Neural cell (in vitro differentiated cells): ENCODE measurements around the gene MPP3. TPM values are rescaled to one million over a fixed set of nuclear protein-coding genes. Genes with fewer than 3 reads are reported as not detected.

Source experiments
- H2AFZ ChIP-seq: fragments of 200-600, 300-800 bp; sonication (generic), shearing (Covaris generic); 2 replicates; pipeline ENCODE4 v1.6.0; 2014; ENCODE audit warnings: low read depth, mild to moderate bottlenecking, antibody characterized with exemption, low read length, moderate library complexity
- H3F3A ChIP-seq: fragments of 200-600 bp; shearing (Covaris generic); 2 replicates; pipeline ENCODE4 v1.6.1; 2016; ENCODE audit warnings: mild to moderate bottlenecking, moderate library complexity, mixed read lengths, antibody characterized with exemption, low read length; ENCODE audit not compliant: insufficient read depth, poor library complexity, severe bottlenecking
- H3K27ac ChIP-seq: fragments of 200-600, 300-800 bp; sonication (generic), shearing (Covaris generic); 2 replicates; pipeline ENCODE4 v1.5.1; 2014; ENCODE audit warnings: mild to moderate bottlenecking, low read length, moderate library complexity
- H3K27me3 ChIP-seq: fragments of 300-800, 200-600 bp; sonication (generic), shearing (Covaris generic); 2 replicates; pipeline ENCODE4 v1.6.0; 2014; ENCODE audit warnings: mild to moderate bottlenecking, low read depth, low read length, moderate library complexity; ENCODE audit not compliant: insufficient read depth
- H3K36me3 ChIP-seq: fragments of 300-800, 200-600 bp; sonication (generic), shearing (Covaris generic); 2 replicates; pipeline ENCODE4 v1.5.1; 2014; ENCODE audit warnings: mild to moderate bottlenecking, antibody characterized with exemption, low read length, moderate library complexity; ENCODE audit not compliant: insufficient read depth
- H3K4me2 ChIP-seq: fragments of 300-800, 200-600 bp; sonication (generic), shearing (Covaris generic); 2 replicates; pipeline ENCODE4 v1.6.0; 2014; ENCODE audit warnings: mild to moderate bottlenecking, low read length
- H3K4me3 ChIP-seq: fragments of 300-800, 200-600 bp; sonication (generic), shearing (Covaris generic); 2 replicates; pipeline ENCODE4 v1.5.1; 2014; ENCODE audit warnings: mild to moderate bottlenecking, low read length, moderate library complexity
- H3K79me2 ChIP-seq: fragments of 200-600 bp; shearing (Covaris generic); replicated peaks from 2 replicates; pipeline ENCODE4 v1.6.0; 2014; ENCODE audit warnings: mild to moderate bottlenecking, low read length, moderate library complexity; ENCODE audit not compliant: insufficient read depth
- H3K9ac ChIP-seq: fragments of 300-800, 200-600 bp; sonication (generic), shearing (Covaris generic); 2 replicates; pipeline ENCODE4 v1.6.1; 2016; ENCODE audit warnings: mild to moderate bottlenecking, low read length, mixed read lengths
- H3K9me2 ChIP-seq: fragments of 200-600 bp; shearing (Covaris generic); 2 replicates; pipeline ENCODE4 v1.6.1; 2016; ENCODE audit warnings: mild to moderate bottlenecking, low read length, mixed read lengths; ENCODE audit not compliant: insufficient read depth
- H3K9me3 ChIP-seq: fragments of 200-600, 300-800 bp; sonication (generic), shearing (Covaris generic); 2 replicates; pipeline ENCODE4 v1.6.1; 2016; ENCODE audit warnings: mild to moderate bottlenecking, mixed run types, low read length, moderate library complexity, mixed read lengths
- H4K20me1 ChIP-seq: fragments of 200-600 bp; shearing (Covaris generic); 2 replicates; pipeline ENCODE4 v1.6.1; 2016; ENCODE audit warnings: mild to moderate bottlenecking, mixed run types; ENCODE audit not compliant: insufficient read depth
- EP300 ChIP-seq: fragments of 450-650 bp; conservative IDR thresholded peaks from 2 replicates; pipeline ENCODE4 v1.6.1; 2014; ENCODE audit warnings: antibody characterized with exemption, mild to moderate bottlenecking, moderate library complexity; ENCODE audit not compliant: poor library complexity, severe bottlenecking
- EZH2 ChIP-seq: fragments of 200-600, 300-800 bp; shearing (Covaris generic), sonication (generic); IDR thresholded peaks from 2 replicates; pipeline ENCODE4 v1.6.1; 2014; ENCODE audit warnings: antibody characterized with exemption, low read length, borderline replicate concordance, mild to moderate bottlenecking; ENCODE audit not compliant: insufficient read depth, poor library complexity, severe bottlenecking
- MXI1 ChIP-seq: fragments of 450-650 bp; conservative IDR thresholded peaks from 2 replicates; pipeline ENCODE4 v1.6.1; 2014; ENCODE audit warnings: antibody characterized with exemption, mild to moderate bottlenecking; ENCODE audit not compliant: poor library complexity, severe bottlenecking
- POLR2AphosphoS5 ChIP-seq: IDR thresholded peaks from 2 replicates; pipeline ENCODE4 v1.6.1; 2012
- RAD21 ChIP-seq: fragments of 450-650 bp; conservative IDR thresholded peaks from 2 replicates; pipeline ENCODE4 v1.6.1; 2014; ENCODE audit warnings: antibody characterized with exemption, mild to moderate bottlenecking, moderate library complexity
- SMC3 ChIP-seq: fragments of 450-650 bp; conservative IDR thresholded peaks from 2 replicates; pipeline ENCODE4 v1.6.1; 2014; ENCODE audit warnings: antibody characterized with exemption, mild to moderate bottlenecking, moderate library complexity; ENCODE audit not compliant: poor library complexity
- TAF1 ChIP-seq: IDR thresholded peaks from 2 replicates; pipeline ENCODE4 v1.6.1; 2012; ENCODE audit warnings: low read depth
- polyA plus RNA-seq: library from polyadenylated mRNA; depleted of rRNA; stranded (reverse); fragments of >200 nt; gene quantifications from 2 replicates; pipeline ENCODE4 v1.2.3, GENCODE V29; 2014
- TF ChIP-seq, protein P1 (sequence below): fragments of 450-650 bp; IDR thresholded peaks from 2 replicates; pipeline ENCODE4 v1.5.1; 2014; ENCODE audit warnings: antibody characterized with exemption, mild to moderate bottlenecking, moderate library complexity; ENCODE audit not compliant: poor library complexity, severe bottlenecking
- TF ChIP-seq, protein P2 (sequence below): IDR thresholded peaks from 2 replicates; pipeline ENCODE4 v1.6.1; 2012; ENCODE audit warnings: borderline replicate concordance

Gene MPP3
- polyA plus RNA-seq, 1 donor from 2014 or later: 48.1 TPM

DNA sequence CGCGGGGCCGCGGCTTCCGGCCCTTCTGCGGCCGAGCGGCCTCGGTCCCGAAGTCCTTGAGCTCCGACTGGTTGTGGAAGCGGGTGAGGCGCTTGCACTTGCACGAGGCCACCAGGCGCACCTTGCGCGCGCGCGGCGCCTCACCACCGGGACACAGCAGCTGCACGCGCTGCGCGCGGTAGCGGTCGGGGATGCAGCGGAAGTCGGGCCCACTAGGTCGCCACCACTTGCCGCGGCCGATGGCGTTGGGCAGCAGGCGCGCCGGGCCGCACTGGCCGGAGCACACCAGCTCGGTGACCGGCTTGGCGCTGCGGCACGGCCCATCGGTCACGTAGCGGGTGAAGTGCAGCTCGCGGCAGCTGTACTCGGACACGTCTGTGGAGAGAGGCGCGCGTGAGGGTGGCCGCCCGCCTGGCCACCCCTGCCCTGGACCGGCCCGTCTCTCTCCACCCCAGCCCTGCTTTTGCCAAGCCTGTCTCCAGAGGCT is 77.5 kb downstream of the MPP3 start:
- Histone ChIP-seq H3K27me3 (peaks cover 27% of the 10 kb centered on the region), H3K4me2 (no peak overlapping the region), H3K4me3 (peak overlapping the region; percentile 18)

DNA sequence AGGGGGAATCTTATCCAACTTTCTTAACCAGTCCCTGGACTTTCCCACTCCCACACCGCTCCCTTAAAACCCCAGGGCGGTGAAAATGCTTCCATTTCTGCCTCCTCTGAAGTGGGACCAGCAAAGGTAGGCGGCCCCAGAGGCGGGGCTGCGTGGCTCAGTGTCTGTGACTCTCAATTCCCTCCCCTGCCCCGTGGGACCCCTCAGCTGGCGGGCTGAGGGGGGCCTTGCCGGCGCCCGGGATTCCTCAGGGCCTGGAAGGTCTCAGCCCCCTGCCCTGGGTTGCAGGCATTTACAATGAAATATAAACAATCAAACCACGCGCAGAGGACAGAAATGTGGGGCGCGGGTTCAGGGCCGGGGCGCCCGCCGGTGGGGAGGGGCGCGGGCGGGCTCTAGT is 78.0 kb downstream of the MPP3 start:
- Histone ChIP-seq H3K27me3 (peaks cover 27% of the 10 kb centered on the region), H4K20me1 (no peaks in the 10 kb centered on the region), H3K9me2 (no peaks in the 10 kb centered on the region), H3K4me3 (no peak overlapping the region), H3K36me3 (no peaks in the 10 kb centered on the region), H3K4me2 (no peak overlapping the region), H3K9ac (no peak overlapping the region), H3K79me2 (no peaks in the 10 kb centered on the region), H3F3A (no peaks in the 10 kb centered on the region), H3K27ac (no peak overlapping the region), H3K9me3 (no peaks in the 10 kb centered on the region), H2AFZ (no peak overlapping the region)
- no peak for TF ChIP-seq MXI1
- TF ChIP-seq, protein P1, sequence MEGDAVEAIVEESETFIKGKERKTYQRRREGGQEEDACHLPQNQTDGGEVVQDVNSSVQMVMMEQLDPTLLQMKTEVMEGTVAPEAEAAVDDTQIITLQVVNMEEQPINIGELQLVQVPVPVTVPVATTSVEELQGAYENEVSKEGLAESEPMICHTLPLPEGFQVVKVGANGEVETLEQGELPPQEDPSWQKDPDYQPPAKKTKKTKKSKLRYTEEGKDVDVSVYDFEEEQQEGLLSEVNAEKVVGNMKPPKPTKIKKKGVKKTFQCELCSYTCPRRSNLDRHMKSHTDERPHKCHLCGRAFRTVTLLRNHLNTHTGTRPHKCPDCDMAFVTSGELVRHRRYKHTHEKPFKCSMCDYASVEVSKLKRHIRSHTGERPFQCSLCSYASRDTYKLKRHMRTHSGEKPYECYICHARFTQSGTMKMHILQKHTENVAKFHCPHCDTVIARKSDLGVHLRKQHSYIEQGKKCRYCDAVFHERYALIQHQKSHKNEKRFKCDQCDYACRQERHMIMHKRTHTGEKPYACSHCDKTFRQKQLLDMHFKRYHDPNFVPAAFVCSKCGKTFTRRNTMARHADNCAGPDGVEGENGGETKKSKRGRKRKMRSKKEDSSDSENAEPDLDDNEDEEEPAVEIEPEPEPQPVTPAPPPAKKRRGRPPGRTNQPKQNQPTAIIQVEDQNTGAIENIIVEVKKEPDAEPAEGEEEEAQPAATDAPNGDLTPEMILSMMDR: no peak
- TF ChIP-seq EP300: no peak
- no peak for TF ChIP-seq TAF1
- no peak for TF ChIP-seq RAD21
- no peak for TF ChIP-seq SMC3
- no peak for TF ChIP-seq POLR2AphosphoS5
- no peak for TF ChIP-seq EZH2
- TF ChIP-seq, protein P2, sequence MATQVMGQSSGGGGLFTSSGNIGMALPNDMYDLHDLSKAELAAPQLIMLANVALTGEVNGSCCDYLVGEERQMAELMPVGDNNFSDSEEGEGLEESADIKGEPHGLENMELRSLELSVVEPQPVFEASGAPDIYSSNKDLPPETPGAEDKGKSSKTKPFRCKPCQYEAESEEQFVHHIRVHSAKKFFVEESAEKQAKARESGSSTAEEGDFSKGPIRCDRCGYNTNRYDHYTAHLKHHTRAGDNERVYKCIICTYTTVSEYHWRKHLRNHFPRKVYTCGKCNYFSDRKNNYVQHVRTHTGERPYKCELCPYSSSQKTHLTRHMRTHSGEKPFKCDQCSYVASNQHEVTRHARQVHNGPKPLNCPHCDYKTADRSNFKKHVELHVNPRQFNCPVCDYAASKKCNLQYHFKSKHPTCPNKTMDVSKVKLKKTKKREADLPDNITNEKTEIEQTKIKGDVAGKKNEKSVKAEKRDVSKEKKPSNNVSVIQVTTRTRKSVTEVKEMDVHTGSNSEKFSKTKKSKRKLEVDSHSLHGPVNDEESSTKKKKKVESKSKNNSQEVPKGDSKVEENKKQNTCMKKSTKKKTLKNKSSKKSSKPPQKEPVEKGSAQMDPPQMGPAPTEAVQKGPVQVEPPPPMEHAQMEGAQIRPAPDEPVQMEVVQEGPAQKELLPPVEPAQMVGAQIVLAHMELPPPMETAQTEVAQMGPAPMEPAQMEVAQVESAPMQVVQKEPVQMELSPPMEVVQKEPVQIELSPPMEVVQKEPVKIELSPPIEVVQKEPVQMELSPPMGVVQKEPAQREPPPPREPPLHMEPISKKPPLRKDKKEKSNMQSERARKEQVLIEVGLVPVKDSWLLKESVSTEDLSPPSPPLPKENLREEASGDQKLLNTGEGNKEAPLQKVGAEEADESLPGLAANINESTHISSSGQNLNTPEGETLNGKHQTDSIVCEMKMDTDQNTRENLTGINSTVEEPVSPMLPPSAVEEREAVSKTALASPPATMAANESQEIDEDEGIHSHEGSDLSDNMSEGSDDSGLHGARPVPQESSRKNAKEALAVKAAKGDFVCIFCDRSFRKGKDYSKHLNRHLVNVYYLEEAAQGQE: no peak

More for the DNA sequence above, 77.5 kb downstream of the MPP3 start:
- no peaks in the 10 kb centered on the region for H3K9me2 ChIP-seq
- H2AFZ ChIP-seq: no peak overlapping the region
- H4K20me1 ChIP-seq: no peaks in the 10 kb centered on the region
- H3K36me3 ChIP-seq: no peaks in the 10 kb centered on the region
- H3K9ac ChIP-seq: no peak overlapping the region
- no peaks in the 10 kb centered on the region for H3K79me2 ChIP-seq
- H3K27ac ChIP-seq: no peak overlapping the region
- H3F3A ChIP-seq: no peaks in the 10 kb centered on the region
- no peaks in the 10 kb centered on the region for H3K9me3 ChIP-seq
- TF ChIP-seq RAD21 (no peak), POLR2AphosphoS5 (no peak), SMC3 (no peak), EP300 (no peak), TAF1 (no peak), EZH2 (no peak), MXI1 (no peak)
- TF ChIP-seq, protein P1: no peak
- TF ChIP-seq, protein P2: no peak
